Subcutaneous adipose tissue (tissue), 4 donors: Measurements from ENCODE around the gene LHX4. TPM values are rescaled to one million over a fixed set of nuclear protein-coding genes. Genes with fewer than 3 reads are reported as not detected.

Experiments
- CTCF ChIP-seq: fragments of 450-650 bp; IDR thresholded peaks from one replicate; pipeline ENCODE4 v1.5.1; 2016; ENCODE audit warnings: low read depth, mild to moderate bottlenecking, control low read depth, antibody characterized with exemption, moderate library complexity
- total RNA-seq, 4 donors: library from RNA; depleted of rRNA; stranded (reverse); fragments of >200 nt; gene quantifications; one replicate each; pipeline ENCODE4 v1.1.0, GENCODE V29; 2016

LHX4 gene
- total RNA-seq, 4 donors from 2014 or later = under 0.01 TPM; not detected in 3

GRCh38 chr1:180193141-180194047 is 36.7 kb upstream of the LHX4 start:
- no peak for TF ChIP-seq CTCF

- TF ChIP-seq CTCF = no peak
These were observed 36.0 kb upstream of the LHX4 start for GRCh38 chr1:180194048-180194425.

- TF ChIP-seq CTCF = no peak
These were observed 35.4 kb upstream of the LHX4 start for GRCh38 chr1:180194546-180195207.

- TF ChIP-seq CTCF = no peak
These were observed 34.7 kb upstream of the LHX4 start for GRCh38 chr1:180195401-180195800.

- TF ChIP-seq CTCF = no peak
These were observed 34.1 kb upstream of the LHX4 start for GRCh38 chr1:180195916-180196315.

GRCh38 chr1:180196436-180197003 is 33.5 kb upstream of the LHX4 start:
- no peak for TF ChIP-seq CTCF

GRCh38 chr1:180197231-180197630 is 32.8 kb upstream of the LHX4 start:
- TF ChIP-seq CTCF = no peak
